ENCODE data around the gene BMPR1B.

- no peak for TF ChIP-seq CTCF (IDR thresholded peaks at IDR 0.05)
- no peak for TF ChIP-seq POLR2A (IDR thresholded peaks at IDR 0.05)
These were observed 323.2 kb downstream of the BMPR1B start for GRCh38 chr4:95080969-95081368.

Measured in prostate gland (tissue), 2 donors.